Mononuclear cell (primary cell): ENCODE data around the gene DENND2A. TPM values are rescaled to one million over a fixed set of nuclear protein-coding genes. Genes with fewer than 3 reads are reported as not detected.
"Not testable (repeated sequence)": the region's sequence is repeated elsewhere in the genome, so short reads cannot be mapped to it uniquely, and the experiment has no call there.

Experiments
- H3K27me3 ChIP-seq: 2 replicates; pipeline ENCODE4 v1.6.0; 2011; ENCODE audit warnings: low read length, control low read depth; ENCODE audit not compliant: insufficient read depth
- H3K4me1 ChIP-seq: 2 replicates; pipeline ENCODE4 v1.5.1; 2011; ENCODE audit warnings: mild to moderate bottlenecking, low read length, control low read depth; ENCODE audit not compliant: insufficient read depth
- H3K4me3 ChIP-seq: 2 replicates; pipeline ENCODE4 v1.5.1; 2011; ENCODE audit warnings: mild to moderate bottlenecking, low read length, moderate library complexity
- H3K9me3 ChIP-seq: 2 replicates; pipeline ENCODE4 v1.5.1; 2011; ENCODE audit warnings: low read depth, mild to moderate bottlenecking, control low read depth, low read length
- total RNA-seq: library from RNA; depleted of rRNA; stranded (reverse); fragments of >200 nt; gene quantifications from one replicate; pipeline ENCODE4 v1.2.3, GENCODE V29; 2012

DENND2A gene
- total RNA-seq, 1 donor: not detected

DNA sequence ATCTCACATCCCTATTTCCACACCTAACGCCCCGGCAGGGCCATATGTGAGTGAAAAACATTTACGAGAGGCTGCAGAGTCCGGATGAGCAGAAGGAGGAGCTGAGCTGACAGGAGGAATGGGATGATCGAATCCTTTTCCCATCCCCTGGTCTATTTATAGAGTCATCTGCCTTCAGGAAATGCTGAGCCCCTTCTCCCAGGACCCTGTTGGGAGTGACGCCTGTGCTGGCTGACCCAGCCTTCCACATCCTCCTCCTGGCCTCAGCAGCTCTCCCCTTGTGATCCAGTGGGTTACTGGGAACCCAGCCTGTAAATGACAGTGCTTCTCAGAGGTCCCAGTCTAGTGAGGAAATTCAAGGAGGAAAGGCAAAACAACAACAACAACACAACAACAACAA lies 16.6 kb downstream of the DENND2A start:
- Histone ChIP-seq H3K9me3 (no peaks in the 10 kb centered on the region), H3K4me3 (no peak overlapping the region), H3K4me1 (no peaks in the 10 kb centered on the region), H3K27me3 (no peaks in the 10 kb centered on the region)

DNA sequence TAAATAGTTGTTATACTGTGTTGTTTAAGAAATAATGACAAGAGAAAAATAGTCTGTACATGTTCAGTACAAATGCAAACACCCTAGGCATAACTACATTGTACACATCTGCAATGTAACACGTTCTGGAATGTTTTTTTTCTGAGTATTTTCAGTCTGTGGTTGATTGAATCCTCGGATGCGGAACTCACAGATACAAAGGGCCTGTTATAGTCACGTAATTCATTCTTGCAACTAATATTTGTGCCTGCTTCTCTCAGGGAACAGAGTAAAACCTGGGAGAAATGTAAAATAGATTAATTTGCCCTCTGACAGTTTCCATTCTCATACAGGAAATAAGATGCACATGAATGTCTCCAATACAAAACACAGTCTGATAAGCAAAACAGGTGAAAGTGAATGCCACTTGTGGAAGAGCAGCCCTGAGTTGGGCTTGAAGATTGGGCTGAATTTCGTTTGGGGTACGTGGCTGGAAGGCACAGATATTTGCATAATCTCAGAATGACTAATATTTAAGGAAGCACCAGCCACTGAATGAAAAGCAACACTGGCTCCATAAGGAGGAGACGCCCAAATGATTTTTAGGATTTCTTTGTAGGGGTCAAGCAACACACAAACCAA lies 19.1 kb downstream of the DENND2A start:
- no peaks in the 10 kb centered on the region for H3K27me3 ChIP-seq
- H3K4me1 ChIP-seq: no peaks in the 10 kb centered on the region
- H3K9me3 ChIP-seq: no peaks in the 10 kb centered on the region
- no peak overlapping the region for H3K4me3 ChIP-seq

DNA sequence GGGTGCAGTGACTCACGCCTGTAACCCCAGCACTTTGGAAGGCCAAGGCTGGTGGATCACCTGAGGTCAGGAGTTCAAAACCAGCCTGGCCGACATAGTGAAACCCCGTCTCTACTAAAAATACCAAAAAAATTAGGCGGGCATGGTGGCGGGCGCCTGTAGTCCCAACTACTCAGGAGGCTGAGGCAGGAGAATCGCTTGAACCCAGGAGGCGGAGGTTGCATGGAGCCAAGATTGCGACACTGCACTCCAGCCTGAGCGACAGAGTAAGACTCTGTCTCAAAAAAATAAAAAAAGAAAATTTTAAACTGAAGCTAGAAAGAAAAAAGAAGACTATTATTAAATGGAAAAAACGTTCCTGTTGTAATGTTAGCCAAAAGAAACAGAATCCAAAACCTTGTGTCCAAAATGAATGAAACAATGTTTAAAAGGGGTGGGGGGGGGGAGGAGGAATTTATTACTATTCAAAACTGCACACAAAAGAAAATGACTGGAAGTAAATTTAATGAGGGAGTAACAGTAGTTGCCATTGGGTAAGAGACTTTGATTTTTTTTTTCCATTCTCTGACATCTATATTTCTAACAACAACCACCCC lies 20.6 kb downstream of the DENND2A start:
- H3K9me3 ChIP-seq, H3K4me1 ChIP-seq, H3K4me3 ChIP-seq, H3K27me3 ChIP-seq: not testable (repeated sequence)

DNA sequence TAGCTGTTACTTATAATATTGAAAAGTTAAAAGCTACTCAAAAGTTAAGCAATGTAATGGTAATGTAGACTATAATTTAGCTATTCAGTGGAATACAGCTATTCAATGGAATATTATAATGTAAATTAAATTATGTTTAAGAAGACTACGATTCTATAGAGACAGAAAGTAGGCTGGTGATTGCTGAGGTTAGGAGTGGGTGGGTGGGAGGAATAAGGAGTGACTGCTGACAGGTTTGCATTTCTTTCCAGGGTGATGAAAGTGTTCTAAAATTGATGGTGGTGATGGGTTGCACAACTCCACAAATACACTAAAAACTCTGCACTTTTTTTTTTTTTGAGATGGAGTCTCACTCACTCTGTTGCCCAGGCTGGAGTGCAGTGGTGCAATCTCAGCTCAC lies 21.4 kb downstream of the DENND2A start:
- Histone ChIP-seq H3K9me3 (no peaks in the 10 kb centered on the region), H3K4me1 (no peaks in the 10 kb centered on the region), H3K4me3 (no peak overlapping the region), H3K27me3 (no peaks in the 10 kb centered on the region)

DNA sequence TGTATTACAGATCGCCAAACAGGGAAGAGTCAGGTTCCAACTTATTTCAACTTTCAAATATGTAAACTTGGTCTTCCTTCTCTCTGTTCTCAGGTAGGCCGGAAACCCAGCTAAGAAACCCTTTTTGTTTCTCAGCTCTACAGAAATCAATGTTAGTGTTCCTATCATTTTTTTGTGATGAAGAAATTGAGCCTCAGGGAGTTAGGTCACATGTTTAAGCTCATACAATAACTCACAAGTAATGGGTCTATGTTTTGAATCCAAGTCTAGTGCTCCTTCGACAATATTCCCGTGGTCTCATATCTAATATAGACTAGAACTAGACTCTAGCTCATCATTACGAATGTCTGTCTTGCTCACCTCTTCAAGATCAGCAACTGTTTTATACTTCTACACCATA lies 22.3 kb downstream of the DENND2A start:
- no peaks in the 10 kb centered on the region for H3K9me3 ChIP-seq
- H3K4me1 ChIP-seq: no peaks in the 10 kb centered on the region
- no peaks in the 10 kb centered on the region for H3K27me3 ChIP-seq
- no peak overlapping the region for H3K4me3 ChIP-seq

DNA sequence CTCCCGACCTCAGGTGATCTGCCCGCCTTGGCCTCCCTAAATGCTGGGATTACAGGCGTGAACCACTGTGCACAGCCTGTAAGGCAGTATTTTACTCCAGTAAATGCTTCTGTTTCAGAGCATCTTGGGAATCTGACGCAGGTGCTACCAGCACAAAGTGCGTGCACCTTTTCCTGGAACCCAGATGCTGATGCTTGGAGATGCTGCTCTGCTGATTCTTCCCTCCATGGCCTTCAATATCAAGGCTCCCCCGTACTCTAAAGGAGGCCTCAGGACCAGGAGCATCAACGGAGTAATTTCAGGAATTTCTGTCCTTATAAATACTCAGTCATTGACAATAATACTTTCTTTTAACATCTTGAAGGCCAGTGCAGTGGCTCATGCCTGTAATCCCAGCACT lies 23.5 kb downstream of the DENND2A start:
- H3K27me3 ChIP-seq: no peaks in the 10 kb centered on the region
- H3K4me1 ChIP-seq: no peaks in the 10 kb centered on the region
- no peaks in the 10 kb centered on the region for H3K9me3 ChIP-seq
- H3K4me3 ChIP-seq: no peak overlapping the region

DNA sequence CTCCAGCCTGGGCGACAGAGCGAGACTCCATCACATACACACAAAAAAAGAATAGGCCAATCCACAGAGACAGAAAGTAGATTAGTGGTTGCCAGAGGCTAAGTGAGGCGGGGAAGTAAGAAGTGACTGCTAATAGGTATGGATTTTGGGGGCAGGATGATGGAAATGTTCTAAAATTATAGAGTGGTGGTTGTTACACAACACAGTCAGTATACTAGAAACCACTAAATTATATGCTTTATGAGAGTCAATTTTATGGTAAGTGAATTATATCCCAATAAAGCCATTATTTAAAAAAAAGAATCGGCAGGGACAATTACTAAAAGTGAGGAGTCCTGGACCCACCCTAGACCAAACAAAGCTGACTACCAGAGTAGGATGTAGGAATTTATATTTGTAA lies 24.3 kb downstream of the DENND2A start:
- H3K9me3 ChIP-seq: no peaks in the 10 kb centered on the region
- no peaks in the 10 kb centered on the region for H3K27me3 ChIP-seq
- H3K4me3 ChIP-seq: no peak overlapping the region
- H3K4me1 ChIP-seq: no peaks in the 10 kb centered on the region

DNA sequence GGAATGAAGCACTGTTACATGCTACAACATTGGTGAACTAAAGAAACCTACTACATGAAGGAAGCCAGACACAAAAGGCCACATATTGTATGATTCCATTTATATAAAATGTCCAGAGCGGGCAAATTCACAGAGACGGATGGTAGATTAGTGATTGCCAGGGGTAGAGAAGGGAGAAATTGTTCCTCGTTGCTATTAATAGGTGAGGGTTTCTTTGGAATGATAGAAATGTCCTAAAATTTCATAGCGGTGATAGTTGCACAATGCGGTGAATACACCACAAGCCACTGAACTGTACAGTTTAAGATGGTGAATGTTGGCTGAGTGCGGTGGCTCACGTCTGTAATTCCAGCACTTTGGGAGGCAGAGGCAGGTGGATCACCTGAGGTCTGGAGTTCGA lies 29.0 kb downstream of the DENND2A start:
- Histone ChIP-seq H3K4me3 (no peak overlapping the region), H3K4me1 (no peaks in the 10 kb centered on the region), H3K27me3 (no peaks in the 10 kb centered on the region), H3K9me3 (no peaks in the 10 kb centered on the region)

DNA sequence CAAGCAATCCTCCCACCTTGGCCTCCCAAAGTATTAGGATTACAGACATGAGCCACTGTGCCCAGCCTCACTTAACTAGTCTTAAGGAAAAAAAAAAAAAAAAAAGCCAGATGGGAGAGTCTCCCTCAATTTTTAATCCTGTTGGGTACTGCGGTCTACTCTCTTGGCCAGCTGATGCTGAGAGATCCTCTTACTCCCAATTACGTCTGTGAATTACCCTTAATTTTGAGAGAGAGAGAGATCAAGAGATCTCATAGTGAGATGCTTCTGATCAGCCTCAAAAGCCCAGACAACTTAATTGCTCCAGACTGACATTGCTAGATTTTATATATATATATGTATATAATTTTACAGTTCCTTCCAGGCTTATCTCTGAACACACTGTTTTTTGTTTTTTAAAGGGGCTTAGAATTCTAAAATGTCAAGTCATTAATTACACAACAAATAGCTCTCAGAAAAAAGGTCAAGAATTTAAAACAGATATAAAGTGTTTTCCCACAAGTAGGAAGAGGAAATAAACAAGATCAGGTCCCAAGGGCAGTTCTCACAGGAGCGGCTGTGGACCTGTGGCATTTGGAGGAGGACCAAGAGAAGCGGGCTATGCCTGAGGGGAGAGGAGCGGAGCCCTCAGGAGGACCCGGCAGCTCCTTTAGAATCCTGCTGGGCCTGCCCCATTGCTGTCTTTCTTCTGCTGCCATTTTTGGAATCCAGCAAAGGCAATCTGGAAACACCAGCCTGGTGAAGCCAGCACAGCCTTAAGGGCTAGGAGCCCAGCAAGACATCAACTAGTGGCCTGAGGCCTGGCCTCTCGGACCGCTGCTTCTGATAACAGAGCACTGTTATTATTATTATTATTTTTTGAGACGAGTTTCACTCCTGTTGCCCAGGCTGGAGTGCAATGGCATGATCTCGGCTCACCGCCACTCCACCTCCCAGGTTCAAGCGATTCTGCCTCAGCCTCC lies 30.1 kb downstream of the DENND2A start:
- Histone ChIP-seq H3K27me3 (no peaks in the 10 kb centered on the region), H3K4me1 (no peaks in the 10 kb centered on the region), H3K9me3 (no peaks in the 10 kb centered on the region), H3K4me3 (no peak overlapping the region)

DNA sequence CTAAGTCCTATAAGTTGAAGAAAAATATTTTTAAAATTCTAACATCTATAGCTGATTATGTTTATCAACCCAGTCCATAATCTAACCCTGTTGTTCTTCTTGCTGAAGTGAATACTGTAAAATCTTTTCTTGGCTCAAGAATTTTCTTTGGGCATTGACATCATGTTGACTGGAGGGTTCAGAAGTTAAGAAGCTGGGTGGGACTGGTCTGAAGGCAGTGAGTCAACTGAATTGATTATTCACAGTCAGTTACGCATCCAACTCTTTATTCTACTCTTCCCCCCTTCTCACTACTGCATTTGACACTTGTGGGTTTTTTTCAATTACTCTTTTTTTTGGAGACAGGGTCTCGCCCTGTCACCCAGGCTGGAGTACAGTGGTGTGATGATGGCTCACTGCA lies 31.0 kb downstream of the DENND2A start:
- H3K9me3 ChIP-seq: no peaks in the 10 kb centered on the region
- H3K4me3 ChIP-seq: no peak overlapping the region
- no peaks in the 10 kb centered on the region for H3K4me1 ChIP-seq

DNA sequence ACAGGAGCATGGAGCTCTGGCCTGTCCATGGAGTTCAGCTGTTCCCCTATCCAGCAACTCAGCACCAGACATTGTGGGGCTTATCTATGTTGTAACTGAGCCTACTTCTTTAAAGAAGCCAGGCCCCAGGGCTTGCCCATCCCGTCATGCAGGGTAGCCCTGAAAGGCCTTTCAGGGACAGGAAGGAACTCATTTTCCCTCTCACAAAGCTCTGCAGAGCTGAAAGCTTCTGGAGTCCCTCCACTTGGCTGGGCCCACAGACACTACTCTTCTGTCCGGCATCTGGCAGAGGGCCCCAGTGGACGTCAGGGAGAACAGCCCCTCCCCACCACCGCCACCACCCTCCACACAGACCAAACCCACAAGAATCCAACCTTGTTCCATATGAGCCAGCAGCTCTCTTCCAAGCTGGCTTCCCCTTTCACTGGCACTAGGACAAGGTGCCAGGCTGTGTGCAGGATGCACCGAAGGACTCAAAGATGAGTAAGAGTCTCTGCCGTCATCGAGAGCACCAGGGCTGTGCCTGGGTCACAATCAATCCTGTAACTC lies 33.1 kb downstream of the DENND2A start:
- Histone ChIP-seq H3K4me3 (no peak overlapping the region), H3K9me3 (no peaks in the 10 kb centered on the region), H3K4me1 (no peaks in the 10 kb centered on the region), H3K27me3 (no peaks in the 10 kb centered on the region)

More for the DNA sequence above, 31.0 kb downstream of the DENND2A start:
- H3K27me3 ChIP-seq: no peaks in the 10 kb centered on the region

DNA sequence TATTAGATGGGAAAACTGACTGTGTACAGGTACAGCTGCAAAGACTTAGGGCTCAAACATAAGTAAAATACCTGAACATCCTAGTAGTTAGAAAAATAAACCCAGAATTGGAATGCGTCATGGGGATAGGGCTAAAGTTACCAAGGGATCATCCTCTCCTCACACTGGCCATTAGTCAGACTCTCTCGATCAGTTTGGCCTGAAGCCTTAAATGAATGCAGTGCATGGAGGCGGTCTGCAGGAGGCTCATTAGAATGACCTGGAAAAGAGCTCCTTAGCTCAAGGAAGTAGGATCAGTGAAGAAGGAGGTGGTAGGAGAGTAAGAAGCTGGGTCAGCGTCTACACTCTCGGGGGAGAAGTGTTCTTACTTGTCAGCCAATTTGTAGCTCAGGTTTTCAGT lies 35.3 kb downstream of the DENND2A start:
- no peaks in the 10 kb centered on the region for H3K9me3 ChIP-seq
- no peaks in the 10 kb centered on the region for H3K4me1 ChIP-seq
- H3K27me3 ChIP-seq: no peaks in the 10 kb centered on the region
- no peak overlapping the region for H3K4me3 ChIP-seq

DNA sequence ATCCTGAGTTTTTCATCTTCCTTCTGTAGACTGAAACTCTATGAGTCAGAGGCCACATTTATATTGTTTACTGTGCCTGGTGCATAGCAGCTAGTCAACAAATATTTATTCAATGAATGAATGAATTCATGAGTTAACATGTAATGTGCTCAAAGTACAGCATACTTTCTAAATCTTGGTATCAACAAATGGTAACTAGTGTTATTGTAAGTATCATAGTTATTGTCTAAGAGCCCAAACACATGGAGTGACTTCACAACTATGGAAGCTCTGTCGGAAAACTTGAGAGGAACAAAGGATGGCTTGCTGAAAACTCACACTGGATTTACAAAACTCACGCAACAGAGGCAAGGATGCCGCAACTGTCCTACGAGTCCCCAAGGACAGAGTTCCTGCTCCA lies 35.9 kb downstream of the DENND2A start:
- Histone ChIP-seq H3K4me1 (no peaks in the 10 kb centered on the region), H3K4me3 (no peak overlapping the region), H3K27me3 (no peaks in the 10 kb centered on the region), H3K9me3 (no peaks in the 10 kb centered on the region)

DNA sequence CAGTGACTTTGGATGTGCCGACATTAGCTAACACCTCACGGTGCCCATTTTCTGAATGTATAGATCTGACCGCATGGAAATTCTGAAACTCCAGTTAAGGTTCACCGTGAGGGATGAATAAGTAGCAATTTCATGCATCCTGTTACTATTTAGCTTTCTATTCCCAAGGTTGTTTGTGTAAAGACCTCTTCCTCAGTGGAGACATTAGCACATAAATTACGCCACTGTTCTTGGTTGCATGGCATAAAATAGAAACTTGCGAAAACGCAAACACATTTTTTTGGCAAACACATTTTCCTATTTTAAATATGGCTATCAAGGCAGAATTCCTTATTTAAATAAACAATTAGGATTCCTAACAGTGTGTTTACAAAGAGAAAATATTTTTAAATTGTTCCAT lies 36.5 kb downstream of the DENND2A start:
- Histone ChIP-seq H3K4me3 (no peak overlapping the region), H3K9me3 (no peaks in the 10 kb centered on the region), H3K4me1 (no peaks in the 10 kb centered on the region), H3K27me3 (no peaks in the 10 kb centered on the region)

DNA sequence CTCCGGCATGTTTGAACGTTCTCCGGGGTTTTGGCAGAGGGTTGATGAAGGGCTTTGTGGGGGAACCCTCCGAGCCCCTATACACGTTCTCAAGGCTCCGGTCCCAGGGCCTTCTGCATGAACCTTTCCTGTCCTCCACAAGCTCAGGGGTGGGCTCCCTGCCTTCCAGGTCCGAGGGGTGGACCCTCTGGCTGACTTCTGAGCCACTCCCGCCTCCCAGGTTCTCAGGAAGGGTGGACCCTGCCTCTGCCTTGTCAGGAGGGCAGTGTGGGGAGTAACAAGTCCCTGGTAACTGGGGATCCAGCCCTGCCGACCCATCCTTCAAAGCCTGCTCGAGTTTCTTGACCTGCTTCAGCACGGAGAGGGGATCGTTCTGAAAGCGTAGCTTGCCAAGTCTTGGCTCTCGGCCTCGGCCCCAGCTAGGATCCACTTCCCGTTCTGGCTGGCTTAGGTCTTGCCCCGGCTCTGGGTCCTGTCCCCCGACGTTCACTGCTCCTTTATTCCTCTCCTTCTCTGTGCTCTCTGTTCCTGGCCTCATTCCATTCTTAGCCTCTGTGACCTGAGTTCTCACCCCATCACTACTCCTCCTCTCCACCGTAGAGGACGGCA lies 38.9 kb downstream of the DENND2A start:
- Histone ChIP-seq H3K4me1 (no peaks in the 10 kb centered on the region), H3K9me3 (no peaks in the 10 kb centered on the region), H3K4me3 (no peak overlapping the region), H3K27me3 (no peaks in the 10 kb centered on the region)
